Transverse colon (tissue), 3 donors: ENCODE results near the gene MTHFD2L.

Source experiments
- CTCF ChIP-seq, 5 experiments: fragments of 200-600 bp in 3 of 5; fragments of 450-650 bp in 2 of 5; sonication (generic) in 3 of 5; IDR thresholded peaks; 1 replicate in 2 of 5; 2 replicates in 3 of 5; pipeline ENCODE4 v1.5.1; 2016 to 2017; ENCODE audit warnings: antibody characterized with exemption in 5 of 5, inconsistent platforms in 3 of 5, mild to moderate bottlenecking in 2 of 5, moderate library complexity in 1 of 5
- EP300 ChIP-seq: sonication (generic); formaldehyde crosslinking; IDR thresholded peaks from one replicate; pipeline ENCODE4 v1.6.1; 2017; ENCODE audit warnings: antibody characterized with exemption, low read depth

GRCh38 chr4:74279716-74280115, 121.8 kb downstream of the MTHFD2L start:
- TF ChIP-seq EP300, result no peak
- no peak for TF ChIP-seq CTCF (IDR thresholded peaks at IDR 0.05)
